GM20000 (cell line): Measurements from ENCODE around the gene SNX13.

Experiments used
- DNase-seq: peaks from one replicate; pipeline ENCODE4 v3.0.0; 2012; ENCODE audit warnings: low spot score
- CTCF ChIP-seq: IDR thresholded peaks from 2 replicates; pipeline ENCODE4 v1.5.1; 2012; ENCODE audit warnings: mild to moderate bottlenecking, control low read depth; ENCODE audit errors: extremely low read depth, missing control alignments

The SNX13 gene

DNA sequence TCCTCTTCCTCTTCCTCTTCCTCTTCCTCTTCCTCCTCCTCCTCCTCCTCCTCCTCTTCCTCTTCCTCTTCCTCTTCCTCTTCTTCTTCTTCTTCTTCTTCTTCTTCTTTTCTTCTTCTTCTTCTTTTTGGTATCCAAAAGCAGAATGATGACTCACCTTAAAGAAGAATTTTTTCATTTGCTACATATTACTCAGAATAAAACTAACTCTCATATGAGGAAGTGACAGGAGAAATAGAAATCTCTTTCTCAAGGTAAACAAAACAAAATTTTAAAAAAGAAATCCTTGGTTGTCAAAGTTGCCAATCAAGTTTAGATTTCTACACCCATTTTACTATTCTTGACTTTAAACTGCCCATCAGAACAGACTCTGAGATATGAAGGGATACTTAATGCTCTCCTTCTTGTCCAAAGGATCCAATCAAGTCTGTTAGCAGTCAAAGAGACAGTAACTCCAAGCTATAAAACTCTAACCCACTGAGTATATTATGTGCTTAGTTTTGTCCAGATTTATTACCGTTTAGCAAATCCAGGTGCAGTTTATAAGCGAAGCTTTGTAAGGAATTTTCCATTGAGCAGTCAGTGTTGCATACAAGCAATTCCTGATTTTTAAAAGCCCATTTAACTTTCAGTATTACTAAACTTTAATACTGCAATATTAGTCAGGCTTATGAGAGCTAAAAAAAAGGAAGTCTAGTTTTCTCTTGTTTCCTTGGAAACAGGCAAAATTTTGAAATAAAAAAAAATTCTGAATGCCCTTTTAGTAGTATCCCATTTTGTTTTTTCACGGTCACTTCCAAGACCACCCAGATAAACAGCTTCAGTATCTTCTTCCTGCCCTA, 43.1 kb upstream of the SNX13 start:
- TF ChIP-seq CTCF, result no peak
- DNase-seq, result no peak

- DNase-seq, result no peak
- TF ChIP-seq CTCF, result no peak
Observed at GRCh38 chr7:17976952-17977351, 36.7 kb upstream of the SNX13 start.

GRCh38 chr7:17971411-17971810, 31.1 kb upstream of the SNX13 start:
- no peak for DNase-seq
- no peak for TF ChIP-seq CTCF

DNA sequence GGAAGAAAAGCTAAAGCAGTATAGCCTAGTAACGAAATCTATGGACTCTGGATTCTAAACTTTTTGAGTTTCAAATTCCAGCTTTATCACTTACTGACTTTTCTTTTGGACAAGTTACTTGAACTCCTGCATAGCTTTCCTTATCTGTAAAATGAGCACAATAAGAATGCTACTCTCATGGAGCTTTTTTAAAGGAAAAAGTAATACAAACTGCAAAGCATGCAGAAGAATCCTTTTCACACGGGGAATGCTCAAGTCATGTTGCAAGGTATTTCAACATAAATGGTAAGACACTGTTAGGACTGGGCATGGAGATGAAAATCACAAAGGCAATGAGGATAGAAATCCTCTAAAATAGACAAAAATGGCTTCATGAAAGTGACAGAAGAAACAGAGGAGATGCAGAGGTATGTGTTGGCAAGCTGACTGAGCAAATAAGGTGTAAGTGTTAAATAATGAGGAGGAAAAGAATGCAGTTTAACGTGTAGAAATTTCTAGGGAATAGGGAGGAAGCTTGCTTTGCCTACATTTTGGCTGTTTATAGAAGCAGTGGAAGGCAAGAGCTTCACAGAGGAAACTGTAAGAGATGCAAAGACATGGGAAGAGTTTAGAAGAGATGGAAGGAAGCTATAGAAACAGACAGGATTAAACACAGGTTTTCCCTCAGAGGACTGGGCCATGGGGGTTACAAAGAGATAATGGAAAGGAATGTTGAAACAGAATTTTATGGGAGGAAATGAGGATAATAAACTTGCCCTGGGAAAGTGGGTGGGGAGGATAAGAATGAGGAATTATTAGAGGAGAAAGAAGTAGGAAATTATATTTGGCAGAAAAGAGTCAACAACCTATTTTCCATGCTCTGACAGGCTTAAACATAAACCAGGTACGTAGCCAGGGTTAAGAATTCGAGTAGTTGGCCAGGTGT, 28.8 kb upstream of the SNX13 start:
- TF ChIP-seq CTCF, result no peak
- DNase-seq, result no peak

DNA sequence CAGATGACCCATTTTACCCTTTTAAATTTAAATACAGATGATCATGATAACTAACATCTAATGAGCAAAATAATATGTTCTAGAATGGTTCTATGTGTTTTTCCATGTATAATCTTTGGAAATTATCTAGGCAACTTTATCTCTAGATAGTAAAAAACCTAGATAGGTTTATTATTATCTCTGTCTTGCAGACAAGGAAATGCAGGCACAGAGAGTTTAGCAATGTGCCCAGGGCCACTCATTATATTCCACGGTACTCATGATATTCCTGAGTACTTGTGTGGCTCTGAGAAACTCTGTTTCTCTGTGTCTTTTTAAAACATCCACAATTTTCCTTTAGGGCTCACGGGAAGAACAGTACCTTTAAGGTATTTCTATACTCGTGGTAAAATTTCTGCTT, 26.4 kb upstream of the SNX13 start:
- no peak for TF ChIP-seq CTCF

GRCh38 chr7:17965603-17966002, 25.3 kb upstream of the SNX13 start:
- TF ChIP-seq CTCF, result no peak
- no peak for DNase-seq

More for the DNA sequence above, 26.4 kb upstream of the SNX13 start:
- DNase-seq, result no peak

DNA sequence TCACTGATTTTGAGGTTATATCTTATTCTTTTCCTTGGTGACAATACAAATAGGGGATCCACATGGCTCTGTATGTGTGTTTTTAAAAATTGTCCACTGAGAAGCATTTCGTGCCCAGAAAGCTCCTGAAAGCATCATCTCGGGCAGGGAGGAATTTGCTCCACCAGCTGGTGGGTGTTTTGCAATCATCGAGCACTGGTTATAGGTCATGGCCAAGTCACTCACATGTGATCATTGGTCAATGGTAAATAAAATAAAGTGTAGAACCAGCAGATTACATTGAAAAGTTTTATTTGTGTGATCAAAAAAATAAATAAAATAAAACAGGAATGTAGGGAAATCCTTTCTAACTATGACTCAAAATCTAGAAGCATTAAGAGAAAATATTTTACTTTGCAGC, 23.0 kb upstream of the SNX13 start:
- TF ChIP-seq CTCF, result no peak
- DNase-seq, result no peak
